ENCODE data around the gene MAK. TPM values are rescaled to one million over a fixed set of nuclear protein-coding genes. Genes with fewer than 3 reads are reported as not detected.
"Not testable (repeated sequence)": the region's sequence is repeated elsewhere in the genome, so short reads cannot be mapped to it uniquely, and the experiment has no call there.

Gene MAK
- polyA plus RNA-seq, 2 of the 4 experiments (the other 2 are of a cell fraction): 0.05 to 0.09 TPM

DNA sequence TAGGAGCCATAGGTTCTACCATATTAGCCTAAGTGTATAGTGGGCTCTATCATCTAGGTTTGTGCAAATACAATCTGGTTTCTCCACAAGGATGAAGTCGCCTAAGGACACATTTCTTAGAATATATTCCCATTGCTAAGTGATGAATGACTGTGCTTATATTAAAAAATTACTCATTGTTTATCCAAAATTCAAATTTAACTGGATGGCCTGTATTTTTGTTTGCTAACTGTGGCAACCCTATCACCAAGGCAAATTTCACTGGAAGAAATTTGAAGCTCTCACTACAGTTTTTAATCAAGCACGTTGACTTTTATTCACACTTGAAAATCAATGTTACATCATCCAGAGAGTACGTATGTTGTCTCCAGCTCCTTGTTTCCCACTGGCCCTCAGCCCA lies 29.6 kb upstream of the MAK start:
- FAIRE-seq (no peak), ATAC-seq (no peak), DNase-seq (ENCODE audit: low read depth in 1 of 2, low spot score in 1 of 2) (no peak)
- 76% methylated on average over 3 of the region's 3 CpGs for WGBS (ENCODE audit: missing lambda C conversion rate)
- POLR2A ChIA-PET: no interaction called here
- TF ChIP-seq ESRRA (IDR thresholded peaks at IDR 0.05; ENCODE audit: borderline replicate concordance, low read length) (no peak), RNF2 (IDR thresholded peaks at IDR 0.05; ENCODE audit: borderline replicate concordance, low read depth) (no peak), CHD2 (IDR thresholded peaks at IDR 0.05; ENCODE audit: low read length, partially characterized antibody) (no peak), KDM1A (IDR thresholded peaks at IDR 0.05; ENCODE audit: low read depth) (no peak), GATA3 (IDR thresholded peaks at IDR 0.05; ENCODE audit: borderline replicate concordance) (no peak), MYC (IDR thresholded peaks at IDR 0.05; ENCODE audit: borderline replicate concordance, low read length) (no peak), SMC3 (IDR thresholded peaks at IDR 0.05) (no peak), TFCP2L1 (CRISPR knock-in tag; IDR thresholded peaks at IDR 0.05) (no peak)
- TF ChIP-seq, protein P1, sequence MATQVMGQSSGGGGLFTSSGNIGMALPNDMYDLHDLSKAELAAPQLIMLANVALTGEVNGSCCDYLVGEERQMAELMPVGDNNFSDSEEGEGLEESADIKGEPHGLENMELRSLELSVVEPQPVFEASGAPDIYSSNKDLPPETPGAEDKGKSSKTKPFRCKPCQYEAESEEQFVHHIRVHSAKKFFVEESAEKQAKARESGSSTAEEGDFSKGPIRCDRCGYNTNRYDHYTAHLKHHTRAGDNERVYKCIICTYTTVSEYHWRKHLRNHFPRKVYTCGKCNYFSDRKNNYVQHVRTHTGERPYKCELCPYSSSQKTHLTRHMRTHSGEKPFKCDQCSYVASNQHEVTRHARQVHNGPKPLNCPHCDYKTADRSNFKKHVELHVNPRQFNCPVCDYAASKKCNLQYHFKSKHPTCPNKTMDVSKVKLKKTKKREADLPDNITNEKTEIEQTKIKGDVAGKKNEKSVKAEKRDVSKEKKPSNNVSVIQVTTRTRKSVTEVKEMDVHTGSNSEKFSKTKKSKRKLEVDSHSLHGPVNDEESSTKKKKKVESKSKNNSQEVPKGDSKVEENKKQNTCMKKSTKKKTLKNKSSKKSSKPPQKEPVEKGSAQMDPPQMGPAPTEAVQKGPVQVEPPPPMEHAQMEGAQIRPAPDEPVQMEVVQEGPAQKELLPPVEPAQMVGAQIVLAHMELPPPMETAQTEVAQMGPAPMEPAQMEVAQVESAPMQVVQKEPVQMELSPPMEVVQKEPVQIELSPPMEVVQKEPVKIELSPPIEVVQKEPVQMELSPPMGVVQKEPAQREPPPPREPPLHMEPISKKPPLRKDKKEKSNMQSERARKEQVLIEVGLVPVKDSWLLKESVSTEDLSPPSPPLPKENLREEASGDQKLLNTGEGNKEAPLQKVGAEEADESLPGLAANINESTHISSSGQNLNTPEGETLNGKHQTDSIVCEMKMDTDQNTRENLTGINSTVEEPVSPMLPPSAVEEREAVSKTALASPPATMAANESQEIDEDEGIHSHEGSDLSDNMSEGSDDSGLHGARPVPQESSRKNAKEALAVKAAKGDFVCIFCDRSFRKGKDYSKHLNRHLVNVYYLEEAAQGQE (IDR thresholded peaks at IDR 0.05): no peak
- TF ChIP-seq, protein P2, sequence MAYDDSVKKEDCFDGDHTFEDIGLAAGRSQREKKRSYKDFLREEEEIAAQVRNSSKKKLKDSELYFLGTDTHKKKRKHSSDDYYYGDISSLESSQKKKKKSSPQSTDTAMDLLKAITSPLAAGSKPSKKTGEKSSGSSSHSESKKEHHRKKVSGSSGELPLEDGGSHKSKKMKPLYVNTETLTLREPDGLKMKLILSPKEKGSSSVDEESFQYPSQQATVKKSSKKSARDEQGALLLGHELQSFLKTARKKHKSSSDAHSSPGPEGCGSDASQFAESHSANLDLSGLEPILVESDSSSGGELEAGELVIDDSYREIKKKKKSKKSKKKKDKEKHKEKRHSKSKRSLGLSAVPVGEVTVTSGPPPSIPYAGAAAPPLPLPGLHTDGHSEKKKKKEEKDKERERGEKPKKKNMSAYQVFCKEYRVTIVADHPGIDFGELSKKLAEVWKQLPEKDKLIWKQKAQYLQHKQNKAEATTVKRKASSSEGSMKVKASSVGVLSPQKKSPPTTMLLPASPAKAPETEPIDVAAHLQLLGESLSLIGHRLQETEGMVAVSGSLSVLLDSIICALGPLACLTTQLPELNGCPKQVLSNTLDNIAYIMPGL (CRISPR knock-in tag; IDR thresholded peaks at IDR 0.05; ENCODE audit: borderline replicate concordance): no peak
- TF ChIP-seq, protein P3, sequence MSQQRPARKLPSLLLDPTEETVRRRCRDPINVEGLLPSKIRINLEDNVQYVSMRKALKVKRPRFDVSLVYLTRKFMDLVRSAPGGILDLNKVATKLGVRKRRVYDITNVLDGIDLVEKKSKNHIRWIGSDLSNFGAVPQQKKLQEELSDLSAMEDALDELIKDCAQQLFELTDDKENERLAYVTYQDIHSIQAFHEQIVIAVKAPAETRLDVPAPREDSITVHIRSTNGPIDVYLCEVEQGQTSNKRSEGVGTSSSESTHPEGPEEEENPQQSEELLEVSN (IDR thresholded peaks at IDR 0.05; ENCODE audit: borderline replicate concordance, low read depth): no peak
- TF ChIP-seq, protein P4, sequence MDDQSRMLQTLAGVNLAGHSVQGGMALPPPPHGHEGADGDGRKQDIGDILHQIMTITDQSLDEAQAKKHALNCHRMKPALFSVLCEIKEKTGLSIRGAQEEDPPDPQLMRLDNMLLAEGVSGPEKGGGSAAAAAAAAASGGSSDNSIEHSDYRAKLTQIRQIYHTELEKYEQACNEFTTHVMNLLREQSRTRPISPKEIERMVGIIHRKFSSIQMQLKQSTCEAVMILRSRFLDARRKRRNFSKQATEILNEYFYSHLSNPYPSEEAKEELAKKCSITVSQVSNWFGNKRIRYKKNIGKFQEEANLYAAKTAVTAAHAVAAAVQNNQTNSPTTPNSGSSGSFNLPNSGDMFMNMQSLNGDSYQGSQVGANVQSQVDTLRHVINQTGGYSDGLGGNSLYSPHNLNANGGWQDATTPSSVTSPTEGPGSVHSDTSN (IDR thresholded peaks at IDR 0.05): no peak
- Histone ChIP-seq H3K4me3 (no peak overlapping the region), H3K4me1 (no peaks in the 10 kb centered on the region), H3K4me2 (no peak overlapping the region), H3K9me3 (no peaks in the 10 kb centered on the region), H3K27ac (no peak overlapping the region)
- CTCF ChIA-PET: no interaction called here

DNA sequence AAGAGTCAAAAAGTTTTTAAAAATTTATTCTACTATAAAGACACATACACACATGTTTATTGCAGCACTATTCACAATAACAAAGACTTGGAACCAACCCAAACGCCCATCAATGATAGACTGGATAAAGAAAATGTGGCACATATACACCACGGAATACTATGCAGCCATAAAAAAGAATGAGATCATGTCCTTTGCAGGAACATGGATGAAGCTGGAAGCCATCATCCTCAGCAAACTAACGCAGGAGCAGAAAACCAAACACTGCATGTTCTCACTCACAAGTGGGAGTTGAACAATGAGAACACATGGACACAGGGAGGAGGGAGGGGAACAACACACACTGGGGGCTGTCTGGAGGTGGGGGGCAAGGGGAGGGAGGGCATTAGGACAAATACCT lies 28.4 kb upstream of the MAK start:
- H3K4me3 ChIP-seq; FAIRE-seq; H3K9me3 ChIP-seq; ATAC-seq; POLR2A ChIA-PET; H3K27ac ChIP-seq; H3K4me2 ChIP-seq; H3K4me1 ChIP-seq; DNase-seq (ENCODE audit: low read depth in 1 of 2, low spot score in 1 of 2): not testable (repeated sequence)
- CTCF ChIA-PET: interaction anchor here (0.9 to 1.2 kb wide), 2 partner anchors 20 to 25 kb away, joined by 3 to 4 read pairs; partner anchors contain the start of gene SYCP2L
- 55% methylated on average over 3 of the region's 3 CpGs for WGBS (ENCODE audit: missing lambda C conversion rate)

DNA sequence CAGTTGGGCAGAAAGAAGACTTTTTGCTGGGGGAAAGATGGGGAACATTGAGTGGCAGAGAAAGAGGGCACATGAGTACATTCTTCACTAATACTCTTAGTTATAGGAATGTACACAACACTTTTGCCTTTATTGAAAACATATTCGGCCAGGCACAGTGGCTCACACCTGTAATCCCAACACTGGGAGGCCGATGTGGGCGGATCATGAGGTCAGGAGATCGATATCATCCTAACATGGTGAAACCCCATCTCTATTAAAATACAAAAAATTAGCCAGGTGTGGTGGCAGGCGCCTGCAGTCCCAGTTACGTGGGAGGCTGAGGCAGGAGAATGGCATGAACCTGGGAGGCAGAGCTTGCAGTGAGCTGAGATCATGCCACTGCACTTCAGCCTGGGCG lies 24.7 kb upstream of the MAK start:
- POLR2A ChIA-PET; CTCF ChIA-PET; H3K9me3 ChIP-seq; H3K4me3 ChIP-seq; H3K27ac ChIP-seq; ATAC-seq; H3K4me1 ChIP-seq; H3K4me2 ChIP-seq; FAIRE-seq; DNase-seq (ENCODE audit: low read depth in 1 of 2, low spot score in 1 of 2): not testable (repeated sequence)
- 79% methylated on average over 4 of the region's 7 CpGs for WGBS (ENCODE audit: missing lambda C conversion rate)
